Activated CD4-positive, alpha-beta memory T cell treated with anti-CD3 and anti-CD28 coated beads, Interleukin-2, amount 10 ng/mL, durations not matched to agents 7 days and 5 days (primary cell): ENCODE measurements around the gene GNPDA2. TPM values are rescaled to one million over a fixed set of nuclear protein-coding genes. Genes with fewer than 3 reads are reported as not detected.
A peak's percentile ranks its signal among the peaks of the same experiment; 100 is the strongest.

Experiments used
- CTCF ChIA-PET: fragments of 350-600 bp; sonication (Branson Sonifier 250); formaldehyde crosslinking; loops from one replicate; lab custom pipeline; 2021; ENCODE audit warnings: antibody characterized with exemption, inconsistent platforms; lab: Charles Lee
- POLR2A ChIA-PET: fragments of 350-600 bp; sonication (Branson Sonifier 250); formaldehyde crosslinking; loops from one replicate; lab custom pipeline; 2021; ENCODE audit warnings: antibody characterized with exemption; lab: Charles Lee
- DNase-seq: peaks from one replicate; pipeline ENCODE4 v3.0.0-alpha.2; 2020
- H3K27ac Mint-ChIP-seq: one replicate; pipeline ENCODE4 v1.8.0; 2021; ENCODE audit warnings: mild to moderate bottlenecking, mixed read lengths
- H3K27me3 Mint-ChIP-seq: one replicate; pipeline ENCODE4 v1.8.0; 2021; ENCODE audit warnings: mixed read lengths
- H3K36me3 Mint-ChIP-seq: one replicate; pipeline ENCODE4 v1.8.0; 2021; ENCODE audit warnings: low read depth, mixed read lengths
- H3K4me1 Mint-ChIP-seq: one replicate; pipeline ENCODE4 v1.8.0; 2021; ENCODE audit warnings: mixed read lengths
- H3K4me3 Mint-ChIP-seq: one replicate; pipeline ENCODE4 v1.8.0; 2021; ENCODE audit warnings: mild to moderate bottlenecking, mixed read lengths
- H3K9me3 Mint-ChIP-seq: one replicate; pipeline ENCODE4 v1.8.0; 2021; ENCODE audit warnings: mixed read lengths
- total RNA-seq, 2 experiments: library from RNA; stranded (reverse); gene quantifications; one replicate each; pipeline ENCODE4 v1.2.3, GENCODE V29; 2021

The GNPDA2 gene
- total RNA-seq, 2 experiments from 2014 or later, result 11.1 to 12.2 TPM

GRCh38 chr4:44725726-44726037, 674 bp downstream of the GNPDA2 start:
- Mint-ChIP-seq H3K4me1 (peaks cover 30% of the 10 kb centered on the region), H3K4me3 (peak overlapping the region; percentile 94), H3K27ac (peak overlapping the region; percentile 80), H3K27me3 (peaks cover 2% of the 10 kb centered on the region), H3K36me3 (peaks cover 4% of the 10 kb centered on the region), H3K9me3 (no peaks in the 10 kb centered on the region)
- CTCF ChIA-PET, result interaction anchor here (1.6 kb wide), 1 partner anchor 46 kb away, joined by 4 read pairs; no protein-coding TSS in a partner anchor
- DNase-seq, result no peak
- POLR2A ChIA-PET, result interaction anchor here (1.5 to 5.1 kb wide), 3 partner anchors 8 to 47 kb away, joined by 5 to 71 read pairs (median 6); partner anchors contain the start of gene GUF1

GRCh38 chr4:44725166-44725565, 1.2 kb downstream of the GNPDA2 start:
- POLR2A ChIA-PET, result interaction anchor here (1.5 to 5.1 kb wide), 3 partner anchors 8 to 47 kb away, joined by 5 to 71 read pairs (median 6); partner anchors contain the start of gene GUF1
- Mint-ChIP-seq H3K27ac (peak overlapping the region; percentile 80), H3K36me3 (peaks cover 5% of the 10 kb centered on the region), H3K27me3 (no peaks in the 10 kb centered on the region), H3K4me3 (peak overlapping the region; percentile 94), H3K4me1 (peaks cover 30% of the 10 kb centered on the region), H3K9me3 (no peaks in the 10 kb centered on the region)
- CTCF ChIA-PET, result interaction anchor here (1.6 kb wide), 1 partner anchor 46 kb away, joined by 4 read pairs; no protein-coding TSS in a partner anchor
- DNase-seq, result no peak

- Mint-ChIP-seq H3K27ac (no peak overlapping the region), H3K4me1 (peaks cover 25% of the 10 kb centered on the region), H3K27me3 (no peaks in the 10 kb centered on the region), H3K9me3 (no peaks in the 10 kb centered on the region), H3K36me3 (peaks cover 7% of the 10 kb centered on the region), H3K4me3 (no peak overlapping the region)
- DNase-seq, result no peak
- CTCF ChIA-PET, result no interaction called here
- POLR2A ChIA-PET, result no interaction called here
These were observed 4.4 kb downstream of the GNPDA2 start for GRCh38 chr4:44722001-44722400.

- Mint-ChIP-seq H3K36me3 (peaks cover 7% of the 10 kb centered on the region), H3K4me1 (peaks cover 16% of the 10 kb centered on the region), H3K4me3 (no peak overlapping the region), H3K27ac (no peak overlapping the region), H3K27me3 (no peaks in the 10 kb centered on the region), H3K9me3 (no peaks in the 10 kb centered on the region)
- no peak for DNase-seq
- CTCF ChIA-PET, result no interaction called here
- POLR2A ChIA-PET, result interaction anchor here (1.3 kb wide), 1 partner anchor 42 kb away, joined by 3 read pairs; the partner anchor contains the start of gene GUF1
These were observed 6.0 kb downstream of the GNPDA2 start for GRCh38 chr4:44720371-44720770.

- no peak overlapping the region for H3K27ac Mint-ChIP-seq
- H3K27me3 Mint-ChIP-seq, result no peaks in the 10 kb centered on the region
- no peaks in the 10 kb centered on the region for H3K9me3 Mint-ChIP-seq
- CTCF ChIA-PET, result no interaction called here
- DNase-seq, result no peak
- H3K36me3 Mint-ChIP-seq, result peaks cover 17% of the 10 kb centered on the region
- no peak overlapping the region for H3K4me3 Mint-ChIP-seq
- POLR2A ChIA-PET, result interaction anchor here (1.9 to 3.1 kb wide), 2 partner anchors 9 to 38 kb away, joined by 6 to 11 read pairs; partner anchors contain the start of genes GNPDA2 and GUF1
- peaks cover 1% of the 10 kb centered on the region for H3K4me1 Mint-ChIP-seq
These were observed 9.8 kb downstream of the GNPDA2 start for GRCh38 chr4:44716597-44716996.

DNA sequence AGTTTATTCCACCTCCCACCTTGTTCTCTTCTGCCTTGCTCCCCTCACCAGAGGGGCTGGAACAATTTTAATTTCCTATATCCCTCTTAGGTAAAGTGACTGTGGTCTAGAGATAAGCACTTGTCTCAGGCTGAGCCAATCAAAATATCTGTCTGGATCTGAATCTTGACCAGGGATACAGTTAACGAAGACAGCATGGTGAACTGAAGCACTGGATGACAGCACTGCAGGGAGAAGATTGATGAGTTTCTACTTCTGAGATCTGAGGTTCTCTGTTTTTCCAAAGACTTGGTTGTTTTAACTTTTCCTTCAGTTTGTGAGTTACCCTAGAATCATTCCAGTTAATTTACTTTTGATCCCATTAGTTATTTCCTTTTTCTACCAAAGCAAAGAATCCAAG, 13.2 kb downstream of the GNPDA2 start:
- Mint-ChIP-seq H3K27me3 (no peaks in the 10 kb centered on the region), H3K27ac (no peak overlapping the region), H3K9me3 (no peaks in the 10 kb centered on the region), H3K36me3 (peaks cover 16% of the 10 kb centered on the region), H3K4me3 (no peak overlapping the region), H3K4me1 (peaks cover 1% of the 10 kb centered on the region)
- ChIA-PET CTCF (interaction anchor here (1.4 kb wide), 1 partner anchor 35 kb away, joined by 4 read pairs; the partner anchor contains the start of gene GUF1), POLR2A (interaction anchor here (2.0 kb wide), 1 partner anchor 34 kb away, joined by 7 read pairs; the partner anchor contains the start of gene GUF1)
- DNase-seq, result no peak

DNA sequence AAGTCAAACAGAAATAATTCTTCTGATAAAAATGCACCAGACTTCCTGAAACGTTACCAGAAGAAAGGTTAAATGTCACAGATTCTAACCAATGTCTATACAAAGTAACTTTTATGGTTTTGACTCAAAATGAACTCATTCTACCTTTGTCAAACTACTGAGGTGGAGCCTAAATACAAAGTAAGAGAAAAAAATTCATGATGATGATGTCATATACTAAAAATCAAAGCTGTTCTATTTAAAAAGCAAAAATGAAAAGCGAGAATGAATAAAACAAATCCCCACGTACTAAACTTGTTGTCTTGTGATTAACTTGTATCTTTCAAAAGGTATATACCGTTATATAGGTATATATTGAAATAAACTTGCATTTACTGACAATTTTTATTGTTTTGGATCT, 21.7 kb downstream of the GNPDA2 start:
- no peaks in the 10 kb centered on the region for H3K9me3 Mint-ChIP-seq
- H3K4me3 Mint-ChIP-seq, result no peak overlapping the region
- no peaks in the 10 kb centered on the region for H3K4me1 Mint-ChIP-seq
- ChIA-PET CTCF (no interaction called here), POLR2A (no interaction called here)
- no peak overlapping the region for H3K27ac Mint-ChIP-seq
- no peaks in the 10 kb centered on the region for H3K27me3 Mint-ChIP-seq
- H3K36me3 Mint-ChIP-seq, result peaks cover 37% of the 10 kb centered on the region
- no peak for DNase-seq

DNA sequence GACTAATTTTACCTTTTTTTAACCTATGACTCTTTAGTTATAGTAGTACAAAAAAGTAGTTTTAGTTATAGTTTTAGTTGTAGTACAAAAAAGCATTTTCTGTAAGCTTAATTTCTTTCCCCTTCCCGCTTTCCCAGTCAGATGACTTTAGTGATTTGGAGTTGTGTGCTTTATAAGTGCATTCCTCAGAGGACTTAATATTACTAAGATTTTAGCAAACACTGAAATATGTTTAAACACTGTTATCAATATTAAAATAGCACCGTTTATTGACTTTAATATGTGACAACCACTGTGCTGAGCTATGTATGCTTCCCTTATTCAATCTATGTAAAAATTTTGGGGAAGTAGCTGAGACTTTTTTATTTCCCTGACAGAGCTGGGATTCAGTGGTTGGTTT, 25.3 kb downstream of the GNPDA2 start:
- Mint-ChIP-seq H3K4me3 (no peak overlapping the region), H3K4me1 (peaks cover 2% of the 10 kb centered on the region), H3K27me3 (no peaks in the 10 kb centered on the region), H3K9me3 (no peaks in the 10 kb centered on the region), H3K36me3 (peaks cover 48% of the 10 kb centered on the region), H3K27ac (no peak overlapping the region)
- POLR2A ChIA-PET, result interaction anchor here (1.3 to 3.3 kb wide), 2 partner anchors 17 to 22 kb away, joined by 3 to 15 read pairs; partner anchors contain the start of gene GUF1
- DNase-seq, result no peak
- CTCF ChIA-PET, result interaction anchor here (1.5 kb wide), 1 partner anchor 21 kb away, joined by 6 read pairs; no protein-coding TSS in a partner anchor

GRCh38 chr4:44700427-44700826, 25.9 kb downstream of the GNPDA2 start:
- no peak for DNase-seq
- POLR2A ChIA-PET, result interaction anchor here (3.3 kb wide), 1 partner anchor 22 kb away, joined by 15 read pairs; the partner anchor contains the start of gene GUF1
- H3K27me3 Mint-ChIP-seq, result no peaks in the 10 kb centered on the region
- peaks cover 50% of the 10 kb centered on the region for H3K36me3 Mint-ChIP-seq
- CTCF ChIA-PET, result interaction anchor here (1.5 kb wide), 1 partner anchor 21 kb away, joined by 6 read pairs; no protein-coding TSS in a partner anchor
- no peaks in the 10 kb centered on the region for H3K9me3 Mint-ChIP-seq
- H3K27ac Mint-ChIP-seq, result no peak overlapping the region
- peaks cover 6% of the 10 kb centered on the region for H3K4me1 Mint-ChIP-seq
- no peak overlapping the region for H3K4me3 Mint-ChIP-seq

- DNase-seq, result no peak
- ChIA-PET CTCF (no interaction called here), POLR2A (interaction anchor here (1.0 to 1.7 kb wide), 2 partner anchors 17 to 41 kb away, joined by 3 to 5 read pairs; partner anchors contain the start of gene GNPDA2)
- Mint-ChIP-seq H3K9me3 (no peaks in the 10 kb centered on the region), H3K27me3 (no peaks in the 10 kb centered on the region), H3K36me3 (peaks cover 47% of the 10 kb centered on the region), H3K4me3 (no peak overlapping the region), H3K4me1 (peaks cover 23% of the 10 kb centered on the region), H3K27ac (no peak overlapping the region)
These were observed 41.7 kb downstream of the GNPDA2 start for GRCh38 chr4:44684648-44685047.

GRCh38 chr4:44679060-44679459, 47.3 kb downstream of the GNPDA2 start:
- POLR2A ChIA-PET, result interaction anchor here (0.7 to 3.4 kb wide), 15 partner anchors 9 to 53 kb away, joined by 3 to 71 read pairs (median 7); partner anchors contain the start of gene GNPDA2
- H3K27ac Mint-ChIP-seq, result peak overlapping the region; percentile 94
- H3K9me3 Mint-ChIP-seq, result no peaks in the 10 kb centered on the region
- no peaks in the 10 kb centered on the region for H3K27me3 Mint-ChIP-seq
- CTCF ChIA-PET, result interaction anchor here (1.1 to 2.0 kb wide), 6 partner anchors 11 to 47 kb away, joined by 4 to 6 read pairs (median 4); partner anchors contain the start of gene GNPDA2
- H3K4me1 Mint-ChIP-seq, result peaks cover 38% of the 10 kb centered on the region
- no peak for DNase-seq
- peak overlapping the region; percentile 95 for H3K4me3 Mint-ChIP-seq
- H3K36me3 Mint-ChIP-seq, result peaks cover 12% of the 10 kb centered on the region

GRCh38 chr4:44678094-44679041, 48.0 kb downstream of the GNPDA2 start, which contains the start of gene GUF1:
Gene GUF1 (plus strand): TSS chr4:44678420. CDS start chr4:44678623, 203 bp downstream.
- peaks cover 10% of the 10 kb centered on the region for H3K36me3 Mint-ChIP-seq
- H3K27ac Mint-ChIP-seq, result peak within 1 kb of the TSS; percentile 94
- ChIA-PET POLR2A (interaction anchor here (1.0 to 3.4 kb wide), 16 partner anchors 9 to 53 kb away, joined by 3 to 71 read pairs (median 8); partner anchors contain the start of gene GNPDA2), CTCF (interaction anchor here (1.0 to 2.0 kb wide), 7 partner anchors 10 to 50 kb away, joined by 3 to 6 read pairs (median 4); partner anchors contain the start of gene GNPDA2)
- H3K27me3 Mint-ChIP-seq, result no peaks in the 10 kb centered on the region
- no peaks in the 10 kb centered on the region for H3K9me3 Mint-ChIP-seq
- DNase-seq, result peak; percentile 92
- H3K4me3 Mint-ChIP-seq, result peak within 1 kb of the TSS; percentile 95
- peaks cover 38% of the 10 kb centered on the region for H3K4me1 Mint-ChIP-seq
